Measurements from ENCODE around the gene CEP68.

- no peak for TF ChIP-seq EP300 (conservative IDR thresholded peaks at IDR 0.05; ENCODE audit: poor library complexity, severe bottlenecking)
- no peak for TF ChIP-seq CTCF (IDR thresholded peaks at IDR 0.05; ENCODE audit: poor library complexity, severe bottlenecking)
Observed at GRCh38 chr2:65092791-65093190, 36.6 kb downstream of the CEP68 start.

Data from neural cell (in vitro differentiated cells).